B cell (primary cell): ENCODE measurements around the gene VRTN. TPM values are rescaled to one million over a fixed set of nuclear protein-coding genes. Genes with fewer than 3 reads are reported as not detected.

ENCODE experiments used
- ATAC-seq: fragments of 200-7000 bp; cut with Tn5 transposase; one replicate; pipeline ENCODE4 v1.10.0; 2021; ENCODE audit warnings: low read depth, mild to moderate bottlenecking, moderate number of reproducible peaks, moderate library complexity
- CTCF ChIA-PET: fragments of 350-600 bp; sonication (Branson Sonifier 250); formaldehyde crosslinking; loops from one replicate; lab custom pipeline; 2021; ENCODE audit warnings: antibody characterized with exemption, inconsistent platforms; lab: Charles Lee
- POLR2A ChIA-PET: fragments of 350-600 bp; sonication (Branson Sonifier 250); formaldehyde crosslinking; loops from one replicate; lab custom pipeline; 2021; ENCODE audit warnings: antibody characterized with exemption; lab: Charles Lee
- DNase-seq: peaks from one replicate; pipeline ENCODE4 v3.0.0; 2013
- H2AFZ ChIP-seq: 2 replicates; pipeline ENCODE4 v1.6.1; 2012; ENCODE audit warnings: mild to moderate bottlenecking, low read depth, low read length; ENCODE audit not compliant: insufficient read depth, poor library complexity, severe bottlenecking
- H3K27ac ChIP-seq, 2 donors: 1 replicate in 1 of 2; 2 replicates in 1 of 2; pipeline ENCODE4 v1.5.1; 2012 to 2013; ENCODE audit warnings: low read length in 2 of 2, mild to moderate bottlenecking in 2 of 2, moderate library complexity in 1 of 2
- H3K27me3 ChIP-seq, 4 experiments: fragments of 200-600 bp in 1 of 4; sonication (generic) in 1 of 4; replicated peaks in 1 of 4; 1 replicate in 2 of 4; 2 replicates in 2 of 4; pipeline versions ENCODE4 v1.6.1 to v1.7.0; 2013 to 2016; ENCODE audit warnings: low read length in 3 of 4, mild to moderate bottlenecking in 2 of 4, mixed read lengths in 1 of 4, moderate library complexity in 1 of 4; ENCODE audit not compliant: insufficient read depth in 4 of 4, control insufficient read depth in 3 of 4; ENCODE audit errors: control extremely low read depth in 1 of 4
- H3K36me3 ChIP-seq, 2 experiments: replicated peaks in 1 of 2; 1 replicate in 1 of 2; 2 replicates in 1 of 2; pipeline versions ENCODE4 v1.6.1 to v1.7.1; 2013; ENCODE audit warnings: low read length in 1 of 2; ENCODE audit not compliant: insufficient read depth in 2 of 2, control insufficient read depth in 1 of 2; ENCODE audit errors: control extremely low read depth in 1 of 2, extremely low read depth in 1 of 2
- H3K4me1 ChIP-seq, 2 donors: fragments of 200-600 bp in 1 of 2; sonication (generic) in 1 of 2; 1 replicate in 1 of 2; 2 replicates in 1 of 2; pipeline versions ENCODE4 v1.5.1 to v1.6.1; 2013 to 2017; ENCODE audit warnings: low read length in 2 of 2; ENCODE audit not compliant: control insufficient read depth in 2 of 2, insufficient read depth in 2 of 2
- H3K4me2 ChIP-seq: replicated peaks from 2 replicates; pipeline ENCODE3; 2012; ENCODE audit warnings: mild to moderate bottlenecking, low read depth, low read length; ENCODE audit not compliant: poor library complexity, severe bottlenecking
- H3K4me3 ChIP-seq, 5 experiments: fragments of 200-600 bp in 1 of 5; sonication (generic) in 1 of 5; 1 replicate in 3 of 5; 2 replicates in 2 of 5; pipeline versions ENCODE4 v1.5.1 to v1.7.0; 2011 to 2016; ENCODE audit warnings: low read length in 4 of 5, mild to moderate bottlenecking in 4 of 5, low read depth in 2 of 5, control low read depth in 1 of 5, moderate library complexity in 1 of 5; ENCODE audit not compliant: insufficient read depth in 1 of 5; ENCODE audit errors: control extremely low read depth in 1 of 5, extremely low read depth in 1 of 5
- H3K79me2 ChIP-seq: fragments of 200-600 bp; sonication (generic); one replicate; pipeline ENCODE4 v1.6.0; 2016; ENCODE audit warnings: low read length; ENCODE audit not compliant: control insufficient read depth, insufficient read depth
- H3K9ac ChIP-seq: fragments of 200-600 bp; sonication (generic); 2 replicates; pipeline ENCODE4 v1.6.1; 2017; ENCODE audit warnings: mild to moderate bottlenecking, low read length, moderate library complexity
- H3K9me3 ChIP-seq, 3 donors: one replicate each; pipeline versions ENCODE4 v1.6.1 to v1.7.1; 2013; ENCODE audit warnings: low read length in 2 of 3; ENCODE audit not compliant: control insufficient read depth in 2 of 3, insufficient read depth in 1 of 3; ENCODE audit errors: control extremely low read depth in 1 of 3
- H4K20me1 ChIP-seq: 2 replicates; pipeline ENCODE4 v1.6.0; 2012; ENCODE audit warnings: mild to moderate bottlenecking, low read length; ENCODE audit not compliant: insufficient read depth, control insufficient read depth, poor library complexity, severe bottlenecking
- H3K27ac Mint-ChIP-seq: one replicate; pipeline ENCODE4 v1.8.0; 2021; ENCODE audit warnings: mixed read lengths
- H3K27me3 Mint-ChIP-seq: one replicate; pipeline ENCODE4 v1.8.0; 2021; ENCODE audit warnings: mixed read lengths
- H3K4me1 Mint-ChIP-seq: one replicate; pipeline ENCODE4 v1.8.0; 2021; ENCODE audit warnings: mixed read lengths
- H3K4me3 Mint-ChIP-seq: one replicate; pipeline ENCODE4 v1.8.0; 2021; ENCODE audit warnings: mixed read lengths
- H3K9me3 Mint-ChIP-seq: one replicate; pipeline ENCODE4 v1.8.0; 2022; ENCODE audit warnings: mixed read lengths; ENCODE audit not compliant: insufficient read depth
- CTCF ChIP-seq: fragments of 200-600 bp; IDR thresholded peaks from one replicate; pipeline ENCODE4 v1.8.0; 2022; ENCODE audit warnings: antibody characterized with exemption, mild to moderate bottlenecking
- EZH2 ChIP-seq: IDR thresholded peaks from 2 replicates; pipeline ENCODE4 v1.6.1; 2012; ENCODE audit warnings: borderline replicate concordance, low read depth, mild to moderate bottlenecking, moderate library complexity, low read length; ENCODE audit not compliant: insufficient read depth, poor library complexity, severe bottlenecking
- WGBS: methylation state at CpG from one replicate; pipeline ENCODE4 v1.1.5; 2013; ENCODE audit warnings: missing lambda C conversion rate; ENCODE audit not compliant: insufficient coverage; 5-methylcytosine and 5-hydroxymethylcytosine counted together
- intact Hi-C: fragments of 100-400 bp; cut with micrococcal nuclease; formaldehyde crosslinking; loops from one replicate; pipeline ENCODE4 v1.10.0; 2022
- polyA plus RNA-seq: library from polyadenylated mRNA; depleted of rRNA; stranded (reverse); fragments of >200 nt; gene quantifications from 2 replicates; pipeline ENCODE4 v1.2.3, GENCODE V29; 2012
- total RNA-seq, 2 donors: library from RNA; stranded (reverse); fragments of 120-200 nt in 1 of 2; gene quantifications; 1 replicate in 1 of 2; 2 replicates in 1 of 2; pipeline versions ENCODE4 v1.2.3 to v1.2.4, GENCODE V29; 2013 to 2022

VRTN gene
- total and polyA plus RNA-seq, 2 donors (not counting 1 experiment from before 2014, with no cell fraction given): not detected

- no peak for DNase-seq
- ATAC-seq: no peak
Measured at GRCh38 chr14:74409441-74409840, 61.2 kb downstream of the VRTN start.

More at GRCh38 chr14:74409441-74409840, 61.2 kb downstream of the VRTN start:
- Mint-ChIP-seq H3K27me3 (peaks cover 8% of the 10 kb centered on the region), H3K9me3 (no peaks in the 10 kb centered on the region), H3K27ac (no peak overlapping the region), H3K4me3 (no peak overlapping the region), H3K4me1 (peaks cover 23% of the 10 kb centered on the region)
- Histone ChIP-seq H3K79me2 (no peaks in the 10 kb centered on the region), H3K27ac (no peak overlapping the region), H3K9ac (no peak overlapping the region), H3K9me3 (no peaks in the 10 kb centered on the region), H3K4me1 (peaks cover 8 to 11% of the 10 kb centered on the region in 2 donors), H3K4me2 (no peak overlapping the region), H3K36me3 (no peaks in the 10 kb centered on the region), H2AFZ (no peak overlapping the region), H3K27me3 (no peaks in the 10 kb centered on the region), H3K4me3 (no peak overlapping the region), H4K20me1 (no peaks in the 10 kb centered on the region)
- intact Hi-C loops: no loop called here
- 96% methylated on average over 5 of the region's 6 CpGs for WGBS
- ChIA-PET POLR2A (no interaction called here), CTCF (no interaction called here)
- TF ChIP-seq CTCF (no peak), EZH2 (no peak)

Other genes starting within 250 kb of the VRTN start
- not detected in 2 replicates for gene VSX2, start 109.0 kb upstream of the VRTN start, total RNA-seq
- gene VSX2, start 109.0 kb upstream of the VRTN start, polyA plus RNA-seq: not detected in 2 replicates
- 119 and 125 TPM in 2 replicates for gene ABCD4, start 45.5 kb upstream of the VRTN start, total RNA-seq
- 90.0 and 116 TPM in 2 replicates for gene ABCD4, start 45.5 kb upstream of the VRTN start, polyA plus RNA-seq
- gene SYNDIG1L, start 77.7 kb downstream of the VRTN start, total RNA-seq: not detected in 2 replicates
- 0.16 and 0.22 TPM in 2 replicates for gene SYNDIG1L, start 77.7 kb downstream of the VRTN start, polyA plus RNA-seq
- gene NPC2, start 144.8 kb downstream of the VRTN start, total RNA-seq: 93.8 and 95.3 TPM in 2 replicates
- gene NPC2, start 144.8 kb downstream of the VRTN start, polyA plus RNA-seq: 150 and 154 TPM in 2 replicates
- 28.3 and 30.0 TPM in 2 replicates for gene ISCA2, start 145.3 kb downstream of the VRTN start, total RNA-seq
- 7.5 and 14.1 TPM in 2 replicates for gene ISCA2, start 145.3 kb downstream of the VRTN start, polyA plus RNA-seq